GM19043 (cell line): ENCODE results near the gene PPP1R16B.

Source experiments
- ATAC-seq: cut with Tn5 transposase; IDR thresholded peaks from one replicate; pipeline ENCODE4 v1.9.1; 2021; ENCODE audit warnings: low read depth; ENCODE audit not compliant: unreplicated experiment

PPP1R16B gene

GRCh38 chr20:38893056-38893564, 87.6 kb downstream of the PPP1R16B start:
- ATAC-seq = no peak

GRCh38 chr20:38893565-38894090, 88.1 kb downstream of the PPP1R16B start:
- ATAC-seq = no peak

GRCh38 chr20:38894091-38894847, 88.8 kb downstream of the PPP1R16B start:
- no peak for ATAC-seq

- no peak for ATAC-seq
Observed at GRCh38 chr20:38895098-38895949, 89.8 kb downstream of the PPP1R16B start.

- ATAC-seq = no peak
Observed at GRCh38 chr20:38896009-38896594, 90.6 kb downstream of the PPP1R16B start.

GRCh38 chr20:38897267-38897666, 91.8 kb downstream of the PPP1R16B start:
- ATAC-seq = no peak

GRCh38 chr20:38900606-38901005, 95.1 kb downstream of the PPP1R16B start:
- no peak for ATAC-seq

GRCh38 chr20:38902601-38903000, 97.1 kb downstream of the PPP1R16B start:
- ATAC-seq = no peak

GRCh38 chr20:38903335-38903734, 97.8 kb downstream of the PPP1R16B start:
- ATAC-seq = no peak

- no peak for ATAC-seq
Observed at GRCh38 chr20:38905375-38905774, 99.9 kb downstream of the PPP1R16B start.

GRCh38 chr20:38907918-38908677, 102.6 kb downstream of the PPP1R16B start:
- ATAC-seq = no peak

- no peak for ATAC-seq
Observed at GRCh38 chr20:38915355-38915754, 109.9 kb downstream of the PPP1R16B start.

GRCh38 chr20:38917657-38918056, 112.2 kb downstream of the PPP1R16B start:
- no peak for ATAC-seq

GRCh38 chr20:38918172-38918571, 112.7 kb downstream of the PPP1R16B start:
- ATAC-seq = no peak

GRCh38 chr20:38919683-38920082, 114.2 kb downstream of the PPP1R16B start:
- no peak for ATAC-seq

GRCh38 chr20:38920411-38920810, 114.9 kb downstream of the PPP1R16B start:
- ATAC-seq = no peak

GRCh38 chr20:38920851-38921250, 115.4 kb downstream of the PPP1R16B start:
- ATAC-seq = no peak

- no peak for ATAC-seq
Observed at GRCh38 chr20:38924718-38925117, 119.2 kb downstream of the PPP1R16B start.

- peak; percentile 91 for ATAC-seq
Observed at GRCh38 chr20:38926142-38926933, 120.8 kb downstream of the PPP1R16B start, which contains the start of gene FAM83D. FAM83D (plus strand) TSS chr20:38926417; CDS start chr20:38926443, 26 bp downstream.
